H9 (cell line): ENCODE data around the gene CAPZA2. TPM values are rescaled to one million over a fixed set of nuclear protein-coding genes. Genes with fewer than 3 reads are reported as not detected.

Experiments used
- DNase-seq: peaks from one replicate; pipeline ENCODE4 v3.0.0-alpha.2; 2017
- H2AFZ ChIP-seq: one replicate; pipeline ENCODE4 v1.6.1; 2013; ENCODE audit warnings: mild to moderate bottlenecking, low read length, control low read depth, moderate library complexity
- H2AK5ac ChIP-seq: 2 replicates; pipeline ENCODE4 v1.6.1; 2013; ENCODE audit warnings: low read length, control low read depth, mixed read lengths; ENCODE audit not compliant: insufficient read length
- H2BK120ac ChIP-seq: one replicate; pipeline ENCODE4 v1.6.1; 2013; ENCODE audit warnings: low read depth, mild to moderate bottlenecking, low read length, control low read depth, inconsistent platforms; ENCODE audit not compliant: poor library complexity, severe bottlenecking
- H2BK12ac ChIP-seq: 2 replicates; pipeline ENCODE4 v1.6.1; 2013; ENCODE audit warnings: low read length, control low read depth, mixed read lengths, low read depth; ENCODE audit not compliant: insufficient read length
- H2BK15ac ChIP-seq: 2 replicates; pipeline ENCODE4 v1.6.1; 2013; ENCODE audit warnings: low read depth, low read length, control low read depth
- H2BK20ac ChIP-seq: one replicate; pipeline ENCODE4 v1.6.1; 2013; ENCODE audit warnings: low read depth, mild to moderate bottlenecking, low read length, control low read depth, inconsistent platforms; ENCODE audit not compliant: poor library complexity, severe bottlenecking
- H2BK5ac ChIP-seq: 2 replicates; pipeline ENCODE4 v1.6.1; 2013; ENCODE audit warnings: low read length, control low read depth, mixed read lengths; ENCODE audit not compliant: insufficient read length
- H3K14ac ChIP-seq: 2 replicates; pipeline ENCODE4 v1.6.1; 2013; ENCODE audit warnings: low read length, control low read depth; ENCODE audit not compliant: insufficient read depth
- H3K18ac ChIP-seq: 2 replicates; pipeline ENCODE4 v1.6.1; 2013; ENCODE audit warnings: low read depth, mild to moderate bottlenecking, mixed read lengths, low read length, control low read depth; ENCODE audit not compliant: insufficient read length
- H3K23ac ChIP-seq: 2 replicates; pipeline ENCODE4 v1.6.1; 2013; ENCODE audit warnings: low read length, control low read depth, mixed read lengths, low read depth; ENCODE audit not compliant: insufficient read length
- H3K23me2 ChIP-seq: 2 replicates; pipeline ENCODE4 v1.6.1; 2013; ENCODE audit warnings: low read depth, mild to moderate bottlenecking, mixed read lengths, low read length, control low read depth; ENCODE audit not compliant: insufficient read length, poor library complexity, severe bottlenecking
- H3K27ac ChIP-seq: 2 replicates; pipeline ENCODE4 v1.5.1; 2013; ENCODE audit warnings: low read length, control low read depth, mixed read lengths, low read depth; ENCODE audit not compliant: insufficient read length
- H3K27me3 ChIP-seq: 2 replicates; pipeline ENCODE4 v1.6.1; 2013; ENCODE audit warnings: low read length, control low read depth, inconsistent platforms; ENCODE audit not compliant: insufficient read depth
- H3K4ac ChIP-seq: 2 replicates; pipeline ENCODE4 v1.6.1; 2013; ENCODE audit warnings: low read depth, mild to moderate bottlenecking, control low read depth, inconsistent platforms, low read length, moderate library complexity
- H3K4me1 ChIP-seq: 2 replicates; pipeline ENCODE4 v1.6.1; 2013; ENCODE audit warnings: low read length, control low read depth, inconsistent platforms; ENCODE audit not compliant: insufficient read depth
- H3K4me2 ChIP-seq: 2 replicates; pipeline ENCODE4 v1.6.1; 2013; ENCODE audit warnings: low read length, control low read depth, mixed read lengths; ENCODE audit not compliant: insufficient read length, insufficient read depth
- H3K56ac ChIP-seq: 2 replicates; pipeline ENCODE4 v1.6.1; 2013; ENCODE audit warnings: low read depth, mild to moderate bottlenecking, mixed read lengths, low read length, control low read depth; ENCODE audit not compliant: insufficient read length
- H3K79me1 ChIP-seq: 2 replicates; pipeline ENCODE4 v1.6.1; 2013; ENCODE audit warnings: low read depth, mild to moderate bottlenecking, moderate library complexity, low read length, control low read depth, inconsistent platforms; ENCODE audit not compliant: insufficient read depth, poor library complexity, severe bottlenecking
- H3K79me2 ChIP-seq: 2 replicates; pipeline ENCODE4 v1.6.1; 2013; ENCODE audit warnings: low read length, control low read depth, inconsistent platforms; ENCODE audit not compliant: insufficient read depth
- H3K9ac ChIP-seq: 2 replicates; pipeline ENCODE4 v1.6.1; 2013; ENCODE audit warnings: low read length, control low read depth, mixed read lengths; ENCODE audit not compliant: insufficient read length; ENCODE audit errors: extremely low read depth
- H3K9me3 ChIP-seq: one replicate; pipeline ENCODE4 v1.6.1; 2013; ENCODE audit warnings: low read depth, low read length, inconsistent platforms; ENCODE audit not compliant: control insufficient read depth
- H3T11ph ChIP-seq: one replicate; pipeline ENCODE4 v1.6.1; 2013; ENCODE audit warnings: mild to moderate bottlenecking, low read length, control low read depth, inconsistent platforms
- H4K20me1 ChIP-seq: one replicate; pipeline ENCODE4 v1.6.1; 2013; ENCODE audit not compliant: control insufficient read depth, insufficient read length, insufficient read depth
- H4K5ac ChIP-seq: 2 replicates; pipeline ENCODE4 v1.6.1; 2013; ENCODE audit warnings: low read depth, mild to moderate bottlenecking, mixed read lengths, low read length, control low read depth; ENCODE audit not compliant: insufficient read length
- H4K8ac ChIP-seq: replicated peaks from 2 replicates; pipeline ENCODE4 v1.6.1; 2013; ENCODE audit warnings: low read length, control low read depth, mixed read lengths, low read depth; ENCODE audit not compliant: insufficient read length
- H4K91ac ChIP-seq: 2 replicates; pipeline ENCODE4 v1.6.1; 2013; ENCODE audit warnings: low read depth, mild to moderate bottlenecking, moderate library complexity, mixed read lengths, low read length, control low read depth; ENCODE audit not compliant: insufficient read length
- H3K27ac Mint-ChIP-seq, 3 experiments: 2 replicates in 2 of 3; 3 replicates in 1 of 3; pipeline ENCODE4 v1.8.0; 2020 to 2021; ENCODE audit warnings: mixed read lengths in 3 of 3, mild to moderate bottlenecking in 1 of 3, moderate library complexity in 1 of 3
- H3K27me3 Mint-ChIP-seq: 2 replicates; pipeline ENCODE4 v1.8.0; 2021; ENCODE audit warnings: low read depth, mild to moderate bottlenecking, moderate library complexity, mixed read lengths
- H3K36me3 Mint-ChIP-seq, 3 experiments: 2 replicates in 2 of 3; 3 replicates in 1 of 3; pipeline ENCODE4 v1.8.0; 2020 to 2021; ENCODE audit warnings: low read depth in 3 of 3, mixed read lengths in 3 of 3; ENCODE audit not compliant: insufficient read depth in 1 of 3
- H3K4me1 Mint-ChIP-seq, 2 experiments: 2 replicates each; pipeline ENCODE4 v1.8.0; 2020; ENCODE audit warnings: mixed read lengths in 2 of 2
- H3K4me3 Mint-ChIP-seq, 2 experiments: 2 replicates in 1 of 2; 3 replicates in 1 of 2; pipeline ENCODE4 v1.8.0; 2020 to 2021; ENCODE audit warnings: mild to moderate bottlenecking in 2 of 2, mixed read lengths in 2 of 2, moderate library complexity in 1 of 2
- H3K9me3 Mint-ChIP-seq, 2 experiments: 2 replicates in 1 of 2; 3 replicates in 1 of 2; pipeline ENCODE4 v1.8.0; 2020; ENCODE audit warnings: mild to moderate bottlenecking in 2 of 2, mixed read lengths in 2 of 2, moderate library complexity in 1 of 2
- CTCF ChIP-seq: fragments of 200-600 bp; sonication (generic); conservative IDR thresholded peaks from 3 replicates; pipeline ENCODE4 v1.8.0; 2021; ENCODE audit warnings: antibody characterized with exemption, mild to moderate bottlenecking
- WGBS: extraction: QIAGEN DNeasy Blood & Tissue Kit; methylation state at CpG from one replicate; pipeline ENCODE4 v1.1.7; 2013; ENCODE audit warnings: missing lambda C conversion rate, low lambda C conversion rate, mixed read lengths; ENCODE audit not compliant: insufficient read length; ENCODE audit errors: extremely low coverage; 5-methylcytosine and 5-hydroxymethylcytosine counted together
- total RNA-seq: library from RNA; stranded (reverse); gene quantifications from 2 replicates; pipeline ENCODE4 v1.2.1, GENCODE V29; 2021

Gene CAPZA2
- total RNA-seq, 1 experiment from 2014 or later = 131 TPM

GRCh38 chr7:116840256-116840655 lies 22.1 kb upstream of the CAPZA2 start:
- H3K36me3 Mint-ChIP-seq = no peaks in the 10 kb centered on the region
- Histone ChIP-seq H4K20me1 (no peaks in the 10 kb centered on the region), H2AK5ac (no peak overlapping the region), H3K23ac (no peak overlapping the region), H3K27me3 (no peaks in the 10 kb centered on the region), H3K4ac (no peak overlapping the region), H3K4me1 (no peaks in the 10 kb centered on the region), H3K14ac (no peak overlapping the region), H2BK5ac (no peak overlapping the region), H3K9me3 (no peaks in the 10 kb centered on the region), H3K56ac (no peak overlapping the region), H2BK120ac (no peak overlapping the region), H2BK20ac (no peak overlapping the region), H3K18ac (no peak overlapping the region), H3K23me2 (no peaks in the 10 kb centered on the region), H2BK15ac (no peak overlapping the region), H3K27ac (no peak overlapping the region), H2BK12ac (no peak overlapping the region), H4K91ac (no peak overlapping the region), H3K9ac (no peak overlapping the region), H3K79me1 (no peaks in the 10 kb centered on the region), H4K8ac (no peak overlapping the region), H3K79me2 (no peaks in the 10 kb centered on the region), H3T11ph (no peak overlapping the region), H4K5ac (no peak overlapping the region), H3K4me2 (no peak overlapping the region), H2AFZ (no peak overlapping the region)
- no peak for DNase-seq
- no CpG with 5 or more reads among the region's 5 CpGs for WGBS
- H3K27me3 Mint-ChIP-seq = no peaks in the 10 kb centered on the region
- no peaks in the 10 kb centered on the region for H3K9me3 Mint-ChIP-seq
- TF ChIP-seq CTCF = no peak
- H3K27ac Mint-ChIP-seq = no peak overlapping the region
- H3K4me1 Mint-ChIP-seq = no peaks in the 10 kb centered on the region
- H3K4me3 Mint-ChIP-seq = no peak overlapping the region
